WTC11 (cell line): Measurements from ENCODE around the gene LDLRAD4. TPM values are rescaled to one million over a fixed set of nuclear protein-coding genes. Genes with fewer than 3 reads are reported as not detected.

ENCODE experiments used
- ATAC-seq: fragments of 200-7000 bp; cut with Tn5 transposase; 2 replicates; pipeline ENCODE4 v1.10.0; 2021; ENCODE audit warnings: mild to moderate bottlenecking, moderate library complexity
- CTCF ChIA-PET: fragments of 300-600 bp; sonication (Branson Sonifier 250); formaldehyde crosslinking; loops from one replicate; lab custom pipeline; 2021; ENCODE audit warnings: antibody characterized with exemption; lab: Charles Lee
- POLR2A ChIA-PET: fragments of 350-600 bp; sonication (Branson Sonifier 250); formaldehyde crosslinking; loops from one replicate; lab custom pipeline; 2021; ENCODE audit warnings: antibody characterized with exemption; lab: Charles Lee
- DNase-seq: peaks from one replicate; pipeline ENCODE4 v3.0.0; 2021; ENCODE audit warnings: low spot score
- H3K27ac Mint-ChIP-seq: 2 replicates; pipeline ENCODE4 v1.8.0; 2021; ENCODE audit warnings: mixed read lengths
- H3K27me3 Mint-ChIP-seq: 2 replicates; pipeline ENCODE4 v1.8.0; 2021; ENCODE audit warnings: low read depth, mild to moderate bottlenecking, moderate library complexity, mixed read lengths
- H3K36me3 Mint-ChIP-seq: 2 replicates; pipeline ENCODE4 v1.8.0; 2021; ENCODE audit warnings: mixed read lengths
- H3K4me1 Mint-ChIP-seq: 2 replicates; pipeline ENCODE4 v1.8.0; 2022; ENCODE audit warnings: mixed read lengths
- H3K4me3 Mint-ChIP-seq: 2 replicates; pipeline ENCODE4 v1.8.0; 2021; ENCODE audit warnings: mild to moderate bottlenecking, moderate library complexity, mixed read lengths
- H3K9me3 Mint-ChIP-seq: 2 replicates; pipeline ENCODE4 v1.8.0; 2021; ENCODE audit warnings: mixed read lengths
- ATF1 ChIP-seq: sonication (generic); formaldehyde crosslinking; IDR thresholded peaks from 2 replicates; pipeline ENCODE4 v1.8.1; 2023; ENCODE audit warnings: mild to moderate bottlenecking, moderate library complexity, missing genetic modification reagents
- CBFB ChIP-seq: sonication (generic); formaldehyde crosslinking; IDR thresholded peaks from 2 replicates; pipeline ENCODE4 v1.8.1; 2022; ENCODE audit warnings: mild to moderate bottlenecking, low read depth, missing genetic modification reagents
- CREM ChIP-seq: sonication (generic); formaldehyde crosslinking; IDR thresholded peaks from 2 replicates; pipeline ENCODE4 v1.8.1; 2022; ENCODE audit warnings: mild to moderate bottlenecking, missing genetic modification reagents, moderate library complexity
- E2F5 ChIP-seq: sonication (generic); formaldehyde crosslinking; IDR thresholded peaks from 2 replicates; pipeline ENCODE4 v1.8.1; 2022; ENCODE audit warnings: mild to moderate bottlenecking, moderate library complexity, missing genetic modification reagents
- FOXK1 ChIP-seq: sonication (generic); formaldehyde crosslinking; IDR thresholded peaks from 2 replicates; pipeline ENCODE4 v1.8.0; 2022; ENCODE audit warnings: mild to moderate bottlenecking, moderate library complexity, missing genetic modification reagents
- FOXP4 ChIP-seq: sonication (generic); formaldehyde crosslinking; IDR thresholded peaks from 2 replicates; pipeline ENCODE4 v1.8.0; 2022; ENCODE audit warnings: mild to moderate bottlenecking, missing genetic modification reagents
- JAZF1 ChIP-seq: fragments of 250-450 bp; sonication (Bioruptor Pico); IDR thresholded peaks from 2 replicates; pipeline ENCODE4 v1.9.0; 2021; ENCODE audit warnings: moderate library complexity, mild to moderate bottlenecking, inconsistent platforms
- MAX ChIP-seq: sonication (generic); formaldehyde crosslinking; IDR thresholded peaks from 2 replicates; pipeline ENCODE4 v1.8.0; 2022; ENCODE audit warnings: mild to moderate bottlenecking, missing genetic modification reagents
- MXD4 ChIP-seq: fragments of 250-450 bp; sonication (Bioruptor Pico); IDR thresholded peaks from 2 replicates; pipeline ENCODE4 v1.8.0; 2021; ENCODE audit warnings: mild to moderate bottlenecking, moderate library complexity, borderline replicate concordance
- NR3C1 ChIP-seq: sonication (generic); formaldehyde crosslinking; conservative IDR thresholded peaks from 2 replicates; pipeline ENCODE4 v1.8.1; 2023; ENCODE audit warnings: low read depth, mild to moderate bottlenecking, missing genetic modification reagents
- RELA ChIP-seq: sonication (generic); formaldehyde crosslinking; IDR thresholded peaks from 2 replicates; pipeline ENCODE4 v1.8.1; 2022; ENCODE audit warnings: missing genetic modification reagents, mild to moderate bottlenecking, borderline replicate concordance
- STAT6 ChIP-seq: sonication (generic); formaldehyde crosslinking; conservative IDR thresholded peaks from 2 replicates; pipeline ENCODE4 v1.8.1; 2023; ENCODE audit warnings: mild to moderate bottlenecking, low read depth, missing genetic modification reagents, moderate library complexity
- TCF7 ChIP-seq: sonication (generic); formaldehyde crosslinking; IDR thresholded peaks from 2 replicates; pipeline ENCODE4 v1.8.0; 2022; ENCODE audit warnings: mild to moderate bottlenecking, low read depth, missing genetic modification reagents, moderate library complexity
- TEAD1 ChIP-seq: sonication (generic); formaldehyde crosslinking; IDR thresholded peaks from 2 replicates; pipeline ENCODE4 v1.8.0; 2022; ENCODE audit warnings: mild to moderate bottlenecking, missing genetic modification reagents
- USF1 ChIP-seq: sonication (generic); formaldehyde crosslinking; IDR thresholded peaks from 2 replicates; pipeline ENCODE4 v1.8.0; 2022; ENCODE audit warnings: mild to moderate bottlenecking, missing genetic modification reagents
- ZNF416 ChIP-seq: fragments of 250-450 bp; sonication (Bioruptor Pico); IDR thresholded peaks from 2 replicates; pipeline ENCODE4 v1.9.0; 2021; ENCODE audit warnings: mild to moderate bottlenecking, inconsistent platforms
- ZNF423 ChIP-seq: fragments of 250-450 bp; sonication (Bioruptor Pico); IDR thresholded peaks from 2 replicates; pipeline ENCODE4 v2.1.2; 2022; ENCODE audit warnings: mild to moderate bottlenecking, moderate library complexity
- ZNF671 ChIP-seq: fragments of 250-450 bp; sonication (Bioruptor Pico); IDR thresholded peaks from 2 replicates; pipeline ENCODE4 v1.8.0; 2021; ENCODE audit warnings: mild to moderate bottlenecking
- total RNA-seq: library from RNA; stranded (reverse); gene quantifications from 3 replicates; pipeline ENCODE4 v1.2.3, GENCODE V29; 2021
- TF ChIP-seq, protein P1 (sequence below): sonication (generic); formaldehyde crosslinking; IDR thresholded peaks from 2 replicates; pipeline ENCODE4 v1.8.0; 2023; ENCODE audit warnings: mild to moderate bottlenecking, missing genetic modification reagents
- TF ChIP-seq, protein P2 (sequence below): sonication (generic); formaldehyde crosslinking; IDR thresholded peaks from 2 replicates; pipeline ENCODE4 v1.8.1; 2023; ENCODE audit warnings: mild to moderate bottlenecking, moderate library complexity, missing genetic modification reagents
- TF ChIP-seq, protein P3 (sequence below): fragments of 250-450 bp; sonication (Bioruptor Pico); conservative IDR thresholded peaks from 2 replicates; pipeline ENCODE4 v1.9.0; 2021; ENCODE audit warnings: mild to moderate bottlenecking

The LDLRAD4 gene
- total RNA-seq, 1 experiment from 2014 or later: 6.2 TPM

DNA sequence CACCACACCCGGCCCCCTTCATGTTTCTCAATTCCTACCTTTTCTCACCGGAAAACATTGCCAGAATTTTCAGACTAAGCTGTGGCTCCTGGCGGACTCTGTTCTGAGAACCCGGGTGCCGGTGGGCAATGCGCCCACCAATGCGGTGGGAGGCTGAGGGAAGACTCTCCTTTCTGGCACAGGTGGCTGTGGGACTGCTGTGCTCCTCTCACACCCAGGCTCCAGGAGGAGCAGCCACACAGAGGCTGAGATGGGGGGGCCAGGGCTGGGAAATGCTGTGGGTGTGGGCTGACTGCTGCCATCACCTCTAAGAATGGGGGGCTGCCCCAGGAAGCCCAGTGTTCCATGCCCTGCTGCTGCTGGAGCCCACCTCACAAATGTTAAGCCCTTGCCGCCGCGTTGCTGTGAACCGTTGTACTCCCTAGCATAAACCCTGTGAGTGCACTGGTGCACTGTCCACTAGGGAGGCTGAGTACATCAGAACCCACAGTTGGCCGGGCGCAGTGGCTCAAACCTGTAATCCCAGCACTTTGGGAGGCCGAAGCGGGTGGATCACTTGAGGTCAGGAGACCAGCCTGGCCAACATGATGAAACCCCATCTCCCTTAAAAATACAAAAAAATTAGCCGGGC, 152.6 kb downstream of the LDLRAD4 start (continued):
- TF ChIP-seq, protein P1, sequence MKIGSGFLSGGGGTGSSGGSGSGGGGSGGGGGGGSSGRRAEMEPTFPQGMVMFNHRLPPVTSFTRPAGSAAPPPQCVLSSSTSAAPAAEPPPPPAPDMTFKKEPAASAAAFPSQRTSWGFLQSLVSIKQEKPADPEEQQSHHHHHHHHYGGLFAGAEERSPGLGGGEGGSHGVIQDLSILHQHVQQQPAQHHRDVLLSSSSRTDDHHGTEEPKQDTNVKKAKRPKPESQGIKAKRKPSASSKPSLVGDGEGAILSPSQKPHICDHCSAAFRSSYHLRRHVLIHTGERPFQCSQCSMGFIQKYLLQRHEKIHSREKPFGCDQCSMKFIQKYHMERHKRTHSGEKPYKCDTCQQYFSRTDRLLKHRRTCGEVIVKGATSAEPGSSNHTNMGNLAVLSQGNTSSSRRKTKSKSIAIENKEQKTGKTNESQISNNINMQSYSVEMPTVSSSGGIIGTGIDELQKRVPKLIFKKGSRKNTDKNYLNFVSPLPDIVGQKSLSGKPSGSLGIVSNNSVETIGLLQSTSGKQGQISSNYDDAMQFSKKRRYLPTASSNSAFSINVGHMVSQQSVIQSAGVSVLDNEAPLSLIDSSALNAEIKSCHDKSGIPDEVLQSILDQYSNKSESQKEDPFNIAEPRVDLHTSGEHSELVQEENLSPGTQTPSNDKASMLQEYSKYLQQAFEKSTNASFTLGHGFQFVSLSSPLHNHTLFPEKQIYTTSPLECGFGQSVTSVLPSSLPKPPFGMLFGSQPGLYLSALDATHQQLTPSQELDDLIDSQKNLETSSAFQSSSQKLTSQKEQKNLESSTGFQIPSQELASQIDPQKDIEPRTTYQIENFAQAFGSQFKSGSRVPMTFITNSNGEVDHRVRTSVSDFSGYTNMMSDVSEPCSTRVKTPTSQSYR (CRISPR knock-in tag): no peak

DNA sequence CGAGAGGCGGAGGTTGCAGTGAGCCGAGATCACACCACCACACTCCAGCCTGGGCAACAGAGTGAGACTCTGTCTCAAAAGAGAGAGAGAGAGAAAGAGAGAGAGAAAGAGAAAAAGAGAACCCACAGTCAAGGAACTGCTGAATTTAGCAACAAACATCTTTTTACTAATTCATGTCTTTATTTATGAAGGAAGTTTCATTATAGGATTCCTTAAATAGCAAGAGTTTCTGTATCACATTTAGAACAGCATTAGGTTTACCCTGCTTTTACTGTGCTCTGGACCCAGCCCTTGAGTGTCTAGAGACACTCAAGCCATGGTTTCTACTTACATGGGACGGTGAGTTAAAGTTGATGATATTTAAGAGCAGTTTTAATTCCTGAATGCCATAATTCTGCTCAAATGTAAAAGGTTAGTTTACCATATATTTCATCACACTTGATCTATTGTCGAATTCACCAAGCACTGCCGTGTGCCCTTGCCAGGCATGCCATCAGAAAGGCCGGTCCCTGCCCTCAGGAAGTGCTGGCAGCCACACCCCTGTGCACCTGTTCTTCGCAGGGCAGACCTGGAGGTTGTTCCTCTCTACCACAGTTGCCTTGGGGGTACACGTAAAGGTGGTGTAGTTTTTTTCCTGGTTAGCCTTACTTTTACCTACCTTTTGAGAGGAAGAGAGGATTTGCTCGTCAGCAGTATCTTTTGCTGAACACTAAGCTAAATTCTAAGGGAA, 153.3 kb downstream of the LDLRAD4 start:
- peaks cover 14% of the 10 kb centered on the region for H3K4me1 Mint-ChIP-seq
- CTCF ChIA-PET: no interaction called here
- POLR2A ChIA-PET: no interaction called here
- H3K27ac Mint-ChIP-seq: no peak overlapping the region
- H3K27me3 Mint-ChIP-seq: no peaks in the 10 kb centered on the region
- ATAC-seq (no peak), DNase-seq (no peak)
- no peaks in the 10 kb centered on the region for H3K9me3 Mint-ChIP-seq
- no peaks in the 10 kb centered on the region for H3K36me3 Mint-ChIP-seq
- no peak for TF ChIP-seq TEAD1 (CRISPR knock-in tag)
- TF ChIP-seq, protein P2, sequence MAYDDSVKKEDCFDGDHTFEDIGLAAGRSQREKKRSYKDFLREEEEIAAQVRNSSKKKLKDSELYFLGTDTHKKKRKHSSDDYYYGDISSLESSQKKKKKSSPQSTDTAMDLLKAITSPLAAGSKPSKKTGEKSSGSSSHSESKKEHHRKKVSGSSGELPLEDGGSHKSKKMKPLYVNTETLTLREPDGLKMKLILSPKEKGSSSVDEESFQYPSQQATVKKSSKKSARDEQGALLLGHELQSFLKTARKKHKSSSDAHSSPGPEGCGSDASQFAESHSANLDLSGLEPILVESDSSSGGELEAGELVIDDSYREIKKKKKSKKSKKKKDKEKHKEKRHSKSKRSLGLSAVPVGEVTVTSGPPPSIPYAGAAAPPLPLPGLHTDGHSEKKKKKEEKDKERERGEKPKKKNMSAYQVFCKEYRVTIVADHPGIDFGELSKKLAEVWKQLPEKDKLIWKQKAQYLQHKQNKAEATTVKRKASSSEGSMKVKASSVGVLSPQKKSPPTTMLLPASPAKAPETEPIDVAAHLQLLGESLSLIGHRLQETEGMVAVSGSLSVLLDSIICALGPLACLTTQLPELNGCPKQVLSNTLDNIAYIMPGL: no peak
- TF ChIP-seq MXD4 (CRISPR knock-in tag): no peak
- no peak for TF ChIP-seq JAZF1 (CRISPR knock-in tag)
- no peak for TF ChIP-seq FOXP4 (CRISPR knock-in tag)
- no peak for TF ChIP-seq CBFB
- no peak for TF ChIP-seq CREM (CRISPR knock-in tag)
- no peak for TF ChIP-seq NR3C1 (CRISPR knock-in tag)
- TF ChIP-seq, protein P3, sequence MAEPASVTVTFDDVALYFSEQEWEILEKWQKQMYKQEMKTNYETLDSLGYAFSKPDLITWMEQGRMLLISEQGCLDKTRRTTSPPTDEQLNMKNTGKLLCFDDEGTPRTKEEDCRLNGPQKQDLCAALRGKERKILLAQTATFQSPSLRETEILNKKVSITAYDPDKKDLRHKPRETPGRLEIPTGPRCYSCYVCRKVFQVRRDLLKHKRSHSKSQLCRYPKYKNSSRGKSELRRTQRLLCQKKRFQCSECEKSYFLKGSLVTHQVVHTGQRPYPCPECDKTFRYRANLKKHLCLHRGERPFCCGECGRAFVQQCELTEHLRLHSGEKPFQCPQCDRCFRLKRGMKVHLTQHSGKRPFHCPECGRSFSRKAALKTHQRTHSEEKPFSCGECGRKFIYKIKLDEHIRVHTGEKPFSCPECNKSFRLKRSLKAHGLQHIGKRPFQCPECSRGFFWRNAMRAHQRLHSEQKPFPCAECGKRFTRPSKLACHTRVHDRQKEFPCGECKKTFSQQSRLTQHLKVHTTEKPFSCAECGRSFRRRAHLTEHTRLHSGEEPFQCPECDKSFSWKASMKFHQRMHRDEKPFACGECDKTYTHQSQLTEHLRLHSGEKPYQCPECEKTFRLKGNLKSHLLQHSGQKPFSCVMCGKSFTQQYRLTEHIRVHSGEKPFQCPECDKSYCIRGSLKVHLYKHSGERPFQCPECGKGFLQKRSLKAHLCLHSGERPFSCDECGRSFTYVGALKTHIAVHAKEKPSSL (CRISPR knock-in tag): no peak
- no peak for TF ChIP-seq USF1 (CRISPR knock-in tag)
- no peak for TF ChIP-seq RELA (CRISPR knock-in tag)
- TF ChIP-seq FOXK1: no peak
- TF ChIP-seq ZNF671 (CRISPR knock-in tag): no peak
- TF ChIP-seq MAX (CRISPR knock-in tag): no peak
- no peak for TF ChIP-seq ZNF423 (CRISPR knock-in tag)
- no peak for TF ChIP-seq TCF7
- no peak for TF ChIP-seq ZNF416 (CRISPR knock-in tag)
- TF ChIP-seq E2F5 (CRISPR knock-in tag): no peak
- no peak for TF ChIP-seq STAT6 (CRISPR knock-in tag)
- no peak for TF ChIP-seq ATF1 (CRISPR knock-in tag)
- no peak overlapping the region for H3K4me3 Mint-ChIP-seq
